Prostate gland (tissue), 2 donors: ENCODE data around the gene ANKRD13D.

ENCODE experiments used
- POLR2A ChIP-seq: fragments of 450-650 bp; IDR thresholded peaks from one replicate; pipeline ENCODE4 v1.6.1; 2016; ENCODE audit warnings: antibody characterized with exemption, mild to moderate bottlenecking
- POLR2AphosphoS5 ChIP-seq: sonication (generic); formaldehyde crosslinking; IDR thresholded peaks from one replicate; pipeline ENCODE4 v1.6.1; 2017; ENCODE audit warnings: antibody characterized with exemption
- TF ChIP-seq, protein P1 (sequence below), 4 experiments: fragments of 200-600 bp in 2 of 4; fragments of 450-650 bp in 2 of 4; sonication (generic) in 2 of 4; IDR thresholded peaks; 1 replicate in 3 of 4; 2 replicates in 1 of 4; pipeline ENCODE4 v1.5.1; 2016 to 2019; ENCODE audit warnings: antibody characterized with exemption in 4 of 4, mild to moderate bottlenecking in 2 of 4, moderate library complexity in 2 of 4

DNA sequence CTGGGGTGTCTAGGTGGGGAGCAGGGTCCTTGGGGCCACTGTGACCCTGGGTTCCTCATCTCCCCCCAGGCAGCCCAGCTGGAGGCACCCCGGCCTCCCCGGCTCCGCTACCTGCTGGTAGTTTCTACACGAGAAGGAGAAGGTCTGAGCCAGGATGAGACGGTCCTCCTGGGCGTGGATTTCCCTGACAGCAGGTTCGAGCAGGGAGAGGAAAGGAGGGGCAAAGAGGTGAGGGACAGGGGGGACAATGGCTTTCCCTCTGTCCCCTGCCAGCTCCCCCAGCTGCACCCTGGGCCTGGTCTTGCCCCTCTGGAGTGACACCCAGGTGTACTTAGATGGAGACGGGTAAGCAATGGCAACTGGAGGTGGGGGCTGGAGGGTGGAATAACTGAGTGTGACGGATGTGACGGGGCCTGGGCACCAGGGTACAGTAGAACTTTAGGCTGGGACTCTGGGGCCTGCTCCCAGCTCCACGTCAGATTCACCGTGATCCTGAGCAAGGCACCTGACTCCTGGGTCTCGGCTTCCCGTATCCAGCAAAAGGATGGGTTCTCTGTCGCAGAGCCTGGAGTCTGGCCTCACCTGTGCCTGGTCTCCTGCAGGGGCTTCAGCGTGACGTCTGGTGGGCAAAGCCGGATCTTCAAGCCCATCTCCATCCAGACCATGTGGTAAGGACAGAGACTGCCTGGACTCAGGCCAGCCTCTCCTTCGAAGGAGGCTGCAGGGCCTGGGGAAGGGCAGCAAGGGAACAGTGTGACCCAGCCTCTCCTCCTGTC, 17.9 kb downstream of the ANKRD13D start:
- TF ChIP-seq, protein P1, sequence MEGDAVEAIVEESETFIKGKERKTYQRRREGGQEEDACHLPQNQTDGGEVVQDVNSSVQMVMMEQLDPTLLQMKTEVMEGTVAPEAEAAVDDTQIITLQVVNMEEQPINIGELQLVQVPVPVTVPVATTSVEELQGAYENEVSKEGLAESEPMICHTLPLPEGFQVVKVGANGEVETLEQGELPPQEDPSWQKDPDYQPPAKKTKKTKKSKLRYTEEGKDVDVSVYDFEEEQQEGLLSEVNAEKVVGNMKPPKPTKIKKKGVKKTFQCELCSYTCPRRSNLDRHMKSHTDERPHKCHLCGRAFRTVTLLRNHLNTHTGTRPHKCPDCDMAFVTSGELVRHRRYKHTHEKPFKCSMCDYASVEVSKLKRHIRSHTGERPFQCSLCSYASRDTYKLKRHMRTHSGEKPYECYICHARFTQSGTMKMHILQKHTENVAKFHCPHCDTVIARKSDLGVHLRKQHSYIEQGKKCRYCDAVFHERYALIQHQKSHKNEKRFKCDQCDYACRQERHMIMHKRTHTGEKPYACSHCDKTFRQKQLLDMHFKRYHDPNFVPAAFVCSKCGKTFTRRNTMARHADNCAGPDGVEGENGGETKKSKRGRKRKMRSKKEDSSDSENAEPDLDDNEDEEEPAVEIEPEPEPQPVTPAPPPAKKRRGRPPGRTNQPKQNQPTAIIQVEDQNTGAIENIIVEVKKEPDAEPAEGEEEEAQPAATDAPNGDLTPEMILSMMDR (IDR thresholded peaks at IDR 0.05), result no peak
- TF ChIP-seq POLR2A (no peak), POLR2AphosphoS5 (no peak)
